Endothelial cell of umbilical vein (primary cell): ENCODE results near the gene DCLK1. TPM values are rescaled to one million over a fixed set of nuclear protein-coding genes. Genes with fewer than 3 reads are reported as not detected.

Experiments
- BruUV-seq: library from RNA; stranded (reverse); fragments of 400-500 nt; replicated peaks from 2 replicates; lab custom pipeline; 2021; lab: Mats Ljungman, UMichigan
- CTCF ChIA-PET: fragments of 300-600, 350-600 bp; sonication (Branson Sonifier 250); formaldehyde crosslinking; loops from one replicate; lab custom pipeline; 2021; ENCODE audit warnings: antibody characterized with exemption, inconsistent platforms; lab: Charles Lee
- POLR2A ChIA-PET: fragments of 300-600, 350-600 bp; sonication (Branson Sonifier 250); formaldehyde crosslinking; loops from one replicate; lab custom pipeline; 2021; ENCODE audit warnings: antibody characterized with exemption, inconsistent platforms; lab: Charles Lee
- DNase-seq: peaks from one replicate; pipeline ENCODE4 v3.0.0-alpha.2; 2011; ENCODE audit warnings: low read depth, low spot score
- FAIRE-seq: peaks from 2 replicates; lab custom pipeline; 2011; peaks lifted over from hg19 to GRCh38; lab: Jason Lieb, UNC
- H2AFZ ChIP-seq: 2 replicates; pipeline ENCODE4 v1.6.0; 2012; ENCODE audit warnings: low read depth, low read length, control low read depth, inconsistent platforms
- H3K27ac ChIP-seq: 2 replicates; pipeline ENCODE4 v1.5.1; 2011; ENCODE audit warnings: low read depth, mild to moderate bottlenecking, control low read depth, low read length, moderate library complexity; ENCODE audit not compliant: insufficient read depth
- H3K27me3 ChIP-seq, 2 experiments: 2 replicates each; pipeline versions ENCODE4 v1.6.0 to v1.6.1; 2011; ENCODE audit warnings: low read length in 2 of 2, mixed read lengths in 1 of 2; ENCODE audit not compliant: control insufficient read depth in 2 of 2, insufficient read depth in 2 of 2
- H3K36me3 ChIP-seq, 2 experiments: 2 replicates in 1 of 2; 3 replicates in 1 of 2; pipeline ENCODE4 v1.5.1; 2011; ENCODE audit warnings: low read length in 2 of 2, mild to moderate bottlenecking in 1 of 2, moderate library complexity in 1 of 2; ENCODE audit not compliant: control insufficient read depth in 2 of 2, insufficient read depth in 2 of 2; ENCODE audit errors: extremely low read depth in 1 of 2
- H3K4me1 ChIP-seq: 3 replicates; pipeline ENCODE4 v1.5.1; 2011; ENCODE audit warnings: mild to moderate bottlenecking, low read length; ENCODE audit not compliant: control insufficient read depth, insufficient read depth; ENCODE audit errors: extremely low read depth
- H3K4me2 ChIP-seq: 2 replicates; pipeline ENCODE4 v1.6.1; 2011; ENCODE audit warnings: low read length, control low read depth, mixed read lengths; ENCODE audit not compliant: insufficient read depth
- H3K4me3 ChIP-seq, 3 experiments: fragments of 200-600 bp in 1 of 3; sonication (generic), shearing (Covaris generic) in 1 of 3; replicated peaks in 1 of 3; 2 replicates each; pipeline ENCODE4 v1.5.1; 2011 to 2016; ENCODE audit warnings: control low read depth in 3 of 3, low read length in 3 of 3, mild to moderate bottlenecking in 2 of 3, inconsistent platforms in 1 of 3, low read depth in 1 of 3, moderate library complexity in 1 of 3; ENCODE audit not compliant: insufficient read depth in 1 of 3
- H3K79me2 ChIP-seq: 2 replicates; pipeline ENCODE4 v1.6.0; 2012; ENCODE audit warnings: low read length, inconsistent platforms; ENCODE audit not compliant: control insufficient read depth, insufficient read depth
- H3K9ac ChIP-seq: replicated peaks from 2 replicates; pipeline ENCODE3; 2011; ENCODE audit warnings: low read length, control low read depth; ENCODE audit not compliant: insufficient read depth; ENCODE audit errors: extremely low read depth
- H3K9me1 ChIP-seq: replicated peaks from 3 replicates; pipeline ENCODE4 v1.6.0; 2011; ENCODE audit warnings: mild to moderate bottlenecking, low read length; ENCODE audit not compliant: control insufficient read depth, insufficient read depth; ENCODE audit errors: extremely low read depth
- H3K9me3 ChIP-seq: replicated peaks from 2 replicates; pipeline ENCODE4 v1.5.1; 2012; ENCODE audit warnings: low read length, inconsistent platforms; ENCODE audit not compliant: control insufficient read depth, insufficient read depth
- H4K20me1 ChIP-seq: replicated peaks from 2 replicates; pipeline ENCODE3; 2011; ENCODE audit warnings: mild to moderate bottlenecking, low read length; ENCODE audit not compliant: control insufficient read depth, insufficient read depth; ENCODE audit errors: extremely low read depth
- FOS ChIP-seq: IDR thresholded peaks from 2 replicates; pipeline ENCODE4 v1.6.1; 2011; ENCODE audit warnings: mild to moderate bottlenecking, low read length, moderate library complexity, borderline replicate concordance; ENCODE audit not compliant: insufficient read depth
- GATA2 ChIP-seq: IDR thresholded peaks from 2 replicates; pipeline ENCODE4 v1.7.0; 2011; ENCODE audit warnings: low read depth, mild to moderate bottlenecking, moderate library complexity, mixed read lengths, low read length; ENCODE audit not compliant: insufficient read length, insufficient read depth
- JUN ChIP-seq: IDR thresholded peaks from 2 replicates; pipeline ENCODE4 v1.6.1; 2011; ENCODE audit warnings: borderline replicate concordance, low read depth; ENCODE audit not compliant: insufficient read length, insufficient read depth
- POLR2A ChIP-seq: IDR thresholded peaks from 2 replicates; pipeline ENCODE4 v1.6.1; 2012; ENCODE audit warnings: low read depth, mild to moderate bottlenecking, control low read depth, low read length
- POLR2AphosphoS5 ChIP-seq: IDR thresholded peaks from 2 replicates; pipeline ENCODE4 v1.6.1; 2012; ENCODE audit warnings: low read depth, mild to moderate bottlenecking, control low read depth, low read length, moderate library complexity; ENCODE audit not compliant: insufficient read depth
- dilution Hi-C: fragments of 300-500 bp; cut with MboI; formaldehyde crosslinking; loops from one replicate; pipeline ENCODE4 v1.15.0; 2019; ENCODE audit warnings: low sequenced_read_pairs; ENCODE audit not compliant: extremely low pct_ligation_motif_present
- intact Hi-C: fragments of 100-400 bp; cut with micrococcal nuclease; formaldehyde crosslinking; loops from one replicate; pipeline ENCODE4 v1.10.0; 2022
- polyA plus RNA-seq, 4 experiments: library from polyadenylated mRNA; depleted of rRNA in 3 of 4; stranded (reverse) in 3 of 4; unstranded in 1 of 4; fragments of >200 nt; gene quantifications; 2 replicates each; pipeline versions ENCODE4 v1.2.1 to v1.2.3, GENCODE V29; 2011 to 2012; ENCODE audit warnings: missing spikeins in 1 of 4
- total RNA-seq: library from RNA; stranded (reverse); gene quantifications from 2 replicates; pipeline ENCODE4 v1.2.3, GENCODE V29; 2021
- TF ChIP-seq, protein P1 (sequence below), 2 donors: IDR thresholded peaks; 1 replicate in 1 of 2; 2 replicates in 1 of 2; pipeline ENCODE4 v1.5.1; 2011; ENCODE audit warnings: low read length in 2 of 2, mild to moderate bottlenecking in 2 of 2, moderate library complexity in 2 of 2, control low read depth in 1 of 2, inconsistent platforms in 1 of 2, low read depth in 1 of 2; ENCODE audit not compliant: insufficient read depth in 1 of 2; ENCODE audit errors: extremely low read depth in 1 of 2
- TF ChIP-seq, protein P2 (sequence below): IDR thresholded peaks from 2 replicates; pipeline ENCODE4 v1.6.1; 2011; ENCODE audit not compliant: insufficient read depth, insufficient read length

The DCLK1 gene
- total and polyA plus RNA-seq, 2 donors (not counting 3 experiments of a cell fraction or from before 2014, with no cell fraction given): 0.28 to 3.9 TPM

DNA sequence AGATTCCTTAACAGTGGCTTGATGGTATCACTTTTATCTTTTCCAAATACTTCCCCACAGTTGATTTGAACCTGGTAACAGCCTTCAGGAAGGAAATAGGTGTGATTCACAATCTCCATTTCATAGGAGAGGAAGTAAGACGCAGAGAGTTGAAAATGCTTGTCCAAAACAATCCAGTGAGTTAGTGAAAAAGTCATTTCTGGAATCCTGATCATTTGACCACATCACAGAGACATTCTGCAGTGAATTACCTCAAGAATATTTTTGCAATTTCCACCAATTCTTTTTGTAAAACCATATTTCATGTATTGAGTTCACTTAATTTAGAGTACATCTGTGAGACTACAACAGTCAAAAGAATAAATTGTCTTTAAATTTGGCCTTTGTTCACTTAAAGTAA is 292.8 kb downstream of the DCLK1 start:
- peak overlapping the region; percentile 78 for H3K4me2 ChIP-seq
- peak; percentile 89 for DNase-seq
- peaks cover 27% of the 10 kb centered on the region for H3K4me1 ChIP-seq
- H3K4me3 ChIP-seq: peak overlapping the region in 1 of 3 experiments; percentile 23
- ChIA-PET CTCF (interaction anchor here (0.8 to 3.5 kb wide), 4 partner anchors 19 to 49 kb away, joined by 4 to 22 read pairs (median 6); no protein-coding TSS in a partner anchor), POLR2A (no interaction called here)
- no peaks in the 10 kb centered on the region for H3K9me3 ChIP-seq
- H3K27me3 ChIP-seq: no peaks in the 10 kb centered on the region
- FAIRE-seq: peak; percentile 87
- no peaks in the 10 kb centered on the region for H3K79me2 ChIP-seq
- TF ChIP-seq FOS (peak; percentile 93), POLR2A (peak; percentile 27), JUN (peak; percentile 93), POLR2AphosphoS5 (peak; percentile 70), GATA2 (peak; percentile 94)
- TF ChIP-seq, protein P1, sequence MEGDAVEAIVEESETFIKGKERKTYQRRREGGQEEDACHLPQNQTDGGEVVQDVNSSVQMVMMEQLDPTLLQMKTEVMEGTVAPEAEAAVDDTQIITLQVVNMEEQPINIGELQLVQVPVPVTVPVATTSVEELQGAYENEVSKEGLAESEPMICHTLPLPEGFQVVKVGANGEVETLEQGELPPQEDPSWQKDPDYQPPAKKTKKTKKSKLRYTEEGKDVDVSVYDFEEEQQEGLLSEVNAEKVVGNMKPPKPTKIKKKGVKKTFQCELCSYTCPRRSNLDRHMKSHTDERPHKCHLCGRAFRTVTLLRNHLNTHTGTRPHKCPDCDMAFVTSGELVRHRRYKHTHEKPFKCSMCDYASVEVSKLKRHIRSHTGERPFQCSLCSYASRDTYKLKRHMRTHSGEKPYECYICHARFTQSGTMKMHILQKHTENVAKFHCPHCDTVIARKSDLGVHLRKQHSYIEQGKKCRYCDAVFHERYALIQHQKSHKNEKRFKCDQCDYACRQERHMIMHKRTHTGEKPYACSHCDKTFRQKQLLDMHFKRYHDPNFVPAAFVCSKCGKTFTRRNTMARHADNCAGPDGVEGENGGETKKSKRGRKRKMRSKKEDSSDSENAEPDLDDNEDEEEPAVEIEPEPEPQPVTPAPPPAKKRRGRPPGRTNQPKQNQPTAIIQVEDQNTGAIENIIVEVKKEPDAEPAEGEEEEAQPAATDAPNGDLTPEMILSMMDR (IDR thresholded peaks at IDR 0.05; ENCODE audit: extremely low read depth in 1 of 2, insufficient read depth in 1 of 2, low read depth in 1 of 2, low read length in 2 of 2): no peak
- TF ChIP-seq, protein P2, sequence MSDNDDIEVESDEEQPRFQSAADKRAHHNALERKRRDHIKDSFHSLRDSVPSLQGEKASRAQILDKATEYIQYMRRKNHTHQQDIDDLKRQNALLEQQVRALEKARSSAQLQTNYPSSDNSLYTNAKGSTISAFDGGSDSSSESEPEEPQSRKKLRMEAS: no peak
- intact Hi-C loops: loop anchor here (1.0 to 10.0 kb wide), 3 partner anchors 114 to 444 kb away; no protein-coding TSS in a partner anchor
- dilution Hi-C loops: no loop called here
- BruUV-seq: no TSS peak
- H3K27ac ChIP-seq: peak overlapping the region; percentile 98
- no peaks in the 10 kb centered on the region for H3K36me3 ChIP-seq
- H4K20me1 ChIP-seq: no peaks in the 10 kb centered on the region
- H3K9me1 ChIP-seq: no peaks in the 10 kb centered on the region
- peak overlapping the region; percentile 85 for H2AFZ ChIP-seq
- H3K9ac ChIP-seq: peak overlapping the region; percentile 81
